WTC11 (cell line): Measurements from ENCODE around the gene LTN1.

Source experiments
- CBFB ChIP-seq: sonication (generic); formaldehyde crosslinking; IDR thresholded peaks from 2 replicates; pipeline ENCODE4 v1.8.1; 2022; ENCODE audit warnings: mild to moderate bottlenecking, low read depth, missing genetic modification reagents
- ELF4 ChIP-seq: sonication (generic); formaldehyde crosslinking; IDR thresholded peaks from 2 replicates; pipeline ENCODE4 v1.8.1; 2022; ENCODE audit warnings: low read depth, mild to moderate bottlenecking, moderate library complexity, missing genetic modification reagents
- ZBTB21 ChIP-seq: sonication (generic); formaldehyde crosslinking; IDR thresholded peaks from 2 replicates; pipeline ENCODE4 v1.8.1; 2023; ENCODE audit warnings: mild to moderate bottlenecking, missing genetic modification reagents, borderline replicate concordance
- TF ChIP-seq, protein P1 (sequence below): sonication (generic); formaldehyde crosslinking; IDR thresholded peaks from 2 replicates; pipeline ENCODE4 v1.8.0; 2022; ENCODE audit warnings: mild to moderate bottlenecking, missing genetic modification reagents
- TF ChIP-seq, protein P2 (sequence below): sonication (generic); formaldehyde crosslinking; IDR thresholded peaks from 2 replicates; pipeline ENCODE4 v1.8.1; 2022; ENCODE audit warnings: low read depth, missing genetic modification reagents, borderline replicate concordance

DNA sequence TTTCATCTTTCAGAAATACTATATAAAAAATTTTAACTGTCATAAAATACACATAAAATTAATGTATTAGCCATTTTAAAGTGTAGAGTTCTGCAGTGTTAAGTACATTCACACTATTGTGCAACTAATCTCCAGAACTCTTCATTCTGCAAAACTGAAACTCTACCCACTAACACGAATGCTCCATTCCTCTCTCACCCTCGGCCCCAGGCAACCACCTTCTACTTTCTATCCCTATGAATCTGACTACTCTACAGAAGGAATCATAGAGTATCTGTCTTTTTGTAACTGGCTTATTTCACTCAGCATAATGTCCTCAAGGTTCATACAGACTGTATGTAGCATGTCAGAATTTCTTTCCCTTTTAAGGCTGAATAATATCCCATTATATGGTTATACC is 43.4 kb downstream of the LTN1 start:
- TF ChIP-seq, protein P1, sequence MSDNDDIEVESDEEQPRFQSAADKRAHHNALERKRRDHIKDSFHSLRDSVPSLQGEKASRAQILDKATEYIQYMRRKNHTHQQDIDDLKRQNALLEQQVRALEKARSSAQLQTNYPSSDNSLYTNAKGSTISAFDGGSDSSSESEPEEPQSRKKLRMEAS (CRISPR knock-in tag): no peak
- TF ChIP-seq, protein P2, sequence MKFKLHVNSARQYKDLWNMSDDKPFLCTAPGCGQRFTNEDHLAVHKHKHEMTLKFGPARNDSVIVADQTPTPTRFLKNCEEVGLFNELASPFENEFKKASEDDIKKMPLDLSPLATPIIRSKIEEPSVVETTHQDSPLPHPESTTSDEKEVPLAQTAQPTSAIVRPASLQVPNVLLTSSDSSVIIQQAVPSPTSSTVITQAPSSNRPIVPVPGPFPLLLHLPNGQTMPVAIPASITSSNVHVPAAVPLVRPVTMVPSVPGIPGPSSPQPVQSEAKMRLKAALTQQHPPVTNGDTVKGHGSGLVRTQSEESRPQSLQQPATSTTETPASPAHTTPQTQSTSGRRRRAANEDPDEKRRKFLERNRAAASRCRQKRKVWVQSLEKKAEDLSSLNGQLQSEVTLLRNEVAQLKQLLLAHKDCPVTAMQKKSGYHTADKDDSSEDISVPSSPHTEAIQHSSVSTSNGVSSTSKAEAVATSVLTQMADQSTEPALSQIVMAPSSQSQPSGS (CRISPR knock-in tag): no peak
- no peak for TF ChIP-seq CBFB (CRISPR knock-in tag)
- no peak for TF ChIP-seq ZBTB21 (CRISPR knock-in tag)
- TF ChIP-seq ELF4 (CRISPR knock-in tag): no peak
